ENCODE data around the gene CSTB. TPM values are rescaled to one million over a fixed set of nuclear protein-coding genes. Genes with fewer than 3 reads are reported as not detected.

CSTB gene
- total and polyA plus RNA-seq, 2 donors (not counting 1 experiment from before 2014, with no cell fraction given), result 14.0 to 28.3 TPM

GRCh38 chr21:43800124-43800523 is 24.0 kb upstream of the CSTB start:
- Histone ChIP-seq H3K27ac (ENCODE audit: low read length in 2 of 2) (no peak overlapping the region), H3K9ac (ENCODE audit: low read length) (no peak overlapping the region), H3K4me3 (ENCODE audit: control extremely low read depth in 1 of 5, extremely low read depth in 1 of 5, insufficient read depth in 1 of 5, low read depth in 2 of 5, low read length in 4 of 5) (no peak overlapping the region), H2AFZ (ENCODE audit: insufficient read depth, low read depth, low read length, poor library complexity, severe bottlenecking) (no peak overlapping the region), H3K4me2 (replicated peaks; ENCODE audit: low read depth, low read length, poor library complexity, severe bottlenecking) (no peak overlapping the region), H3K27me3 (replicated peaks in 1 of 4; ENCODE audit: control extremely low read depth in 1 of 4, control insufficient read depth in 3 of 4, insufficient read depth in 4 of 4, low read length in 3 of 4) (no peaks in the 10 kb centered on the region), H3K9me3 (ENCODE audit: control extremely low read depth in 1 of 3, control insufficient read depth in 2 of 3, insufficient read depth in 1 of 3, low read length in 2 of 3) (no peaks in the 10 kb centered on the region), H4K20me1 (ENCODE audit: control insufficient read depth, insufficient read depth, low read length, poor library complexity, severe bottlenecking) (peaks cover 21% of the 10 kb centered on the region), H3K79me2 (ENCODE audit: control insufficient read depth, insufficient read depth, low read length) (no peaks in the 10 kb centered on the region), H3K36me3 (replicated peaks in 1 of 2; ENCODE audit: control extremely low read depth in 1 of 2, control insufficient read depth in 1 of 2, extremely low read depth in 1 of 2, insufficient read depth in 2 of 2, low read length in 1 of 2) (peaks cover 0 to 82% of the 10 kb centered on the region in 2 experiments), H3K4me1 (ENCODE audit: control insufficient read depth in 2 of 2, insufficient read depth in 2 of 2, low read length in 2 of 2) (peaks cover 8 to 13% of the 10 kb centered on the region in 2 donors)
- 98% methylated on average over 16 of the region's 17 CpGs for WGBS (ENCODE audit: insufficient coverage)
- TF ChIP-seq EZH2 (IDR thresholded peaks at IDR 0.05; ENCODE audit: borderline replicate concordance, insufficient read depth, low read depth, low read length, poor library complexity, severe bottlenecking) (no peak), CTCF (IDR thresholded peaks at IDR 0.05) (no peak)
- H3K9me3 Mint-ChIP-seq (ENCODE audit: insufficient read depth), result no peaks in the 10 kb centered on the region
- H3K27me3 Mint-ChIP-seq, result no peaks in the 10 kb centered on the region
- peaks cover 3% of the 10 kb centered on the region for H3K4me1 Mint-ChIP-seq
- ChIA-PET CTCF (no interaction called here), POLR2A (no interaction called here)
- no peak overlapping the region for H3K27ac Mint-ChIP-seq
- ATAC-seq (ENCODE audit: low read depth), result no peak
- intact Hi-C loops (cut with micrococcal nuclease), result loop anchor here (10.0 kb wide), 1 partner anchor 65 kb away; the partner anchor contains the start of gene AGPAT3
- no peak overlapping the region for H3K4me3 Mint-ChIP-seq
- no peak for DNase-seq

GRCh38 chr21:43799301-43799840 is 23.3 kb upstream of the CSTB start:
- Mint-ChIP-seq H3K27me3 (no peaks in the 10 kb centered on the region), H3K27ac (no peak overlapping the region)

More at GRCh38 chr21:43799301-43799840, 23.3 kb upstream of the CSTB start:
- TF ChIP-seq EZH2 (IDR thresholded peaks at IDR 0.05; ENCODE audit: borderline replicate concordance, insufficient read depth, low read depth, low read length, poor library complexity, severe bottlenecking) (no peak), CTCF (IDR thresholded peaks at IDR 0.05) (no peak)
- Histone ChIP-seq H3K27me3 (replicated peaks in 1 of 4; ENCODE audit: control extremely low read depth in 1 of 4, control insufficient read depth in 3 of 4, insufficient read depth in 4 of 4, low read length in 3 of 4) (no peaks in the 10 kb centered on the region), H2AFZ (ENCODE audit: insufficient read depth, low read depth, low read length, poor library complexity, severe bottlenecking) (no peak overlapping the region), H3K4me3 (ENCODE audit: control extremely low read depth in 1 of 5, extremely low read depth in 1 of 5, insufficient read depth in 1 of 5, low read depth in 2 of 5, low read length in 4 of 5) (no peak overlapping the region), H3K27ac (ENCODE audit: low read length in 2 of 2) (no peak overlapping the region), H3K36me3 (replicated peaks in 1 of 2; ENCODE audit: control extremely low read depth in 1 of 2, control insufficient read depth in 1 of 2, extremely low read depth in 1 of 2, insufficient read depth in 2 of 2, low read length in 1 of 2) (peaks cover 0 to 87% of the 10 kb centered on the region in 2 experiments), H3K9me3 (ENCODE audit: control extremely low read depth in 1 of 3, control insufficient read depth in 2 of 3, insufficient read depth in 1 of 3, low read length in 2 of 3) (no peaks in the 10 kb centered on the region), H3K4me2 (replicated peaks; ENCODE audit: low read depth, low read length, poor library complexity, severe bottlenecking) (no peak overlapping the region), H3K79me2 (ENCODE audit: control insufficient read depth, insufficient read depth, low read length) (peaks cover under 1% of the 10 kb centered on the region), H3K9ac (ENCODE audit: low read length) (no peak overlapping the region), H4K20me1 (ENCODE audit: control insufficient read depth, insufficient read depth, low read length, poor library complexity, severe bottlenecking) (peaks cover 15% of the 10 kb centered on the region), H3K4me1 (ENCODE audit: control insufficient read depth in 2 of 2, insufficient read depth in 2 of 2, low read length in 2 of 2) (peaks cover under 1 to 6% of the 10 kb centered on the region in 2 donors)
- POLR2A ChIA-PET, result no interaction called here
- no peak overlapping the region for H3K4me3 Mint-ChIP-seq
- no peaks in the 10 kb centered on the region for H3K4me1 Mint-ChIP-seq
- intact Hi-C loops (cut with micrococcal nuclease), result no loop called here
- ATAC-seq (ENCODE audit: low read depth) (no peak), DNase-seq (no peak)
- 98% methylated on average over 19 of the region's 19 CpGs for WGBS (ENCODE audit: insufficient coverage)
- H3K9me3 Mint-ChIP-seq (ENCODE audit: insufficient read depth), result no peaks in the 10 kb centered on the region
- CTCF ChIA-PET, result no interaction called here

Measured in B cell (primary cell).